Muscle layer of colon (tissue), 2 donors: ENCODE measurements around the gene ANGPT4.

Experiments
- H3K27ac ChIP-seq: one replicate; pipeline ENCODE4 v1.7.0; 2013; ENCODE audit warnings: low read depth, mild to moderate bottlenecking, low read length, moderate library complexity
- H3K27me3 ChIP-seq, 2 donors: one replicate each; pipeline ENCODE4 v1.7.0; 2013; ENCODE audit warnings: low read length in 2 of 2, mild to moderate bottlenecking in 2 of 2; ENCODE audit not compliant: insufficient read depth in 2 of 2, control insufficient read depth in 1 of 2
- H3K36me3 ChIP-seq: one replicate; pipeline ENCODE4 v1.7.0; 2013; ENCODE audit warnings: mild to moderate bottlenecking, low read length; ENCODE audit not compliant: insufficient read depth
- H3K4me1 ChIP-seq: one replicate; pipeline ENCODE4 v1.7.0; 2013; ENCODE audit warnings: mild to moderate bottlenecking, low read length; ENCODE audit not compliant: insufficient read depth
- H3K4me3 ChIP-seq, 2 donors: one replicate each; pipeline ENCODE4 v1.7.0; 2013; ENCODE audit warnings: low read length in 2 of 2, low read depth in 1 of 2, mild to moderate bottlenecking in 1 of 2, moderate library complexity in 1 of 2
- H3K9ac ChIP-seq: one replicate; pipeline ENCODE4 v1.7.0; 2013; ENCODE audit warnings: low read length
- H3K9me3 ChIP-seq: one replicate; pipeline ENCODE4 v1.7.0; 2013; ENCODE audit warnings: mild to moderate bottlenecking, low read length
- donor health status: abdominal sarcoma.
- donor health status: Adenocarcinoma of cecum.

Gene ANGPT4

GRCh38 chr20:934186-934840 is 18.2 kb upstream of the ANGPT4 start:
- H3K36me3 ChIP-seq: no peaks in the 10 kb centered on the region
- H3K27ac ChIP-seq: no peak overlapping the region

GRCh38 chr20:933029-933428 is 16.9 kb upstream of the ANGPT4 start:
- Histone ChIP-seq H3K27ac (no peak overlapping the region), H3K27me3 (no peaks in the 10 kb centered on the region), H3K36me3 (no peaks in the 10 kb centered on the region), H3K4me1 (no peaks in the 10 kb centered on the region), H3K4me3 (no peak overlapping the region), H3K9me3 (no peaks in the 10 kb centered on the region), H3K9ac (no peak overlapping the region)

More at GRCh38 chr20:934186-934840, 18.2 kb upstream of the ANGPT4 start:
- Histone ChIP-seq H3K4me3 (no peak overlapping the region), H3K27me3 (no peaks in the 10 kb centered on the region), H3K9me3 (no peaks in the 10 kb centered on the region), H3K4me1 (no peaks in the 10 kb centered on the region), H3K9ac (no peak overlapping the region)

- no peaks in the 10 kb centered on the region for H3K36me3 ChIP-seq
- H3K4me3 ChIP-seq: no peak overlapping the region
- H3K9ac ChIP-seq: no peak overlapping the region
- H3K27ac ChIP-seq: no peak overlapping the region
- no peaks in the 10 kb centered on the region for H3K27me3 ChIP-seq
- no peaks in the 10 kb centered on the region for H3K9me3 ChIP-seq
- H3K4me1 ChIP-seq: no peaks in the 10 kb centered on the region
Measured at GRCh38 chr20:931401-931800, 15.3 kb upstream of the ANGPT4 start.

- no peak overlapping the region for H3K9ac ChIP-seq
- H3K4me3 ChIP-seq: no peak overlapping the region
- H3K9me3 ChIP-seq: no peaks in the 10 kb centered on the region
- H3K36me3 ChIP-seq: no peaks in the 10 kb centered on the region
- no peaks in the 10 kb centered on the region for H3K4me1 ChIP-seq
- no peak overlapping the region for H3K27ac ChIP-seq
- no peaks in the 10 kb centered on the region for H3K27me3 ChIP-seq
Measured at GRCh38 chr20:926670-927069, 10.5 kb upstream of the ANGPT4 start.

GRCh38 chr20:925516-925915 is 9.4 kb upstream of the ANGPT4 start:
- Histone ChIP-seq H3K4me3 (no peak overlapping the region), H3K4me1 (no peaks in the 10 kb centered on the region), H3K27ac (no peak overlapping the region), H3K27me3 (no peaks in the 10 kb centered on the region), H3K36me3 (no peaks in the 10 kb centered on the region), H3K9me3 (no peaks in the 10 kb centered on the region), H3K9ac (no peak overlapping the region)

- Histone ChIP-seq H3K9ac (no peak overlapping the region), H3K27me3 (no peaks in the 10 kb centered on the region), H3K4me1 (no peaks in the 10 kb centered on the region), H3K9me3 (no peaks in the 10 kb centered on the region), H3K4me3 (no peak overlapping the region), H3K36me3 (no peaks in the 10 kb centered on the region), H3K27ac (no peak overlapping the region)
Measured at GRCh38 chr20:924639-925038, 8.5 kb upstream of the ANGPT4 start.

- H3K4me1 ChIP-seq: no peaks in the 10 kb centered on the region
- no peak overlapping the region for H3K27ac ChIP-seq
- no peaks in the 10 kb centered on the region for H3K36me3 ChIP-seq
- H3K27me3 ChIP-seq: no peaks in the 10 kb centered on the region
- no peak overlapping the region for H3K4me3 ChIP-seq
- H3K9ac ChIP-seq: no peak overlapping the region
- no peaks in the 10 kb centered on the region for H3K9me3 ChIP-seq
Measured at GRCh38 chr20:922781-923180, 6.6 kb upstream of the ANGPT4 start.

GRCh38 chr20:921068-921467 is 4.9 kb upstream of the ANGPT4 start:
- Histone ChIP-seq H3K27ac (no peak overlapping the region), H3K27me3 (no peaks in the 10 kb centered on the region), H3K4me1 (no peaks in the 10 kb centered on the region), H3K9ac (no peak overlapping the region), H3K4me3 (no peak overlapping the region), H3K36me3 (no peaks in the 10 kb centered on the region), H3K9me3 (no peaks in the 10 kb centered on the region)

- Histone ChIP-seq H3K27ac (no peak overlapping the region), H3K27me3 (no peaks in the 10 kb centered on the region), H3K9me3 (no peaks in the 10 kb centered on the region), H3K4me1 (no peaks in the 10 kb centered on the region), H3K36me3 (no peaks in the 10 kb centered on the region), H3K9ac (no peak overlapping the region), H3K4me3 (no peak overlapping the region)
Measured at GRCh38 chr20:920311-920710, 4.2 kb upstream of the ANGPT4 start.

- Histone ChIP-seq H3K4me1 (no peaks in the 10 kb centered on the region), H3K36me3 (no peaks in the 10 kb centered on the region), H3K9me3 (no peaks in the 10 kb centered on the region), H3K27ac (no peak overlapping the region), H3K4me3 (no peak overlapping the region), H3K27me3 (no peaks in the 10 kb centered on the region), H3K9ac (no peak overlapping the region)
Measured at GRCh38 chr20:919491-919916, 3.4 kb upstream of the ANGPT4 start.

GRCh38 chr20:917416-917815 is 1.3 kb upstream of the ANGPT4 start:
- Histone ChIP-seq H3K27me3 (no peaks in the 10 kb centered on the region), H3K4me3 (no peak overlapping the region), H3K4me1 (no peaks in the 10 kb centered on the region), H3K36me3 (no peaks in the 10 kb centered on the region), H3K9ac (no peak overlapping the region), H3K9me3 (no peaks in the 10 kb centered on the region), H3K27ac (no peak overlapping the region)

GRCh38 chr20:916825-917224 is 691 bp upstream of the ANGPT4 start:
- Histone ChIP-seq H3K4me3 (no peak overlapping the region), H3K27me3 (no peaks in the 10 kb centered on the region), H3K4me1 (no peaks in the 10 kb centered on the region), H3K9ac (no peak overlapping the region), H3K27ac (no peak overlapping the region), H3K9me3 (no peaks in the 10 kb centered on the region), H3K36me3 (no peaks in the 10 kb centered on the region)
